WERI-Rb-1 (cell line): ENCODE data around the gene MAST1.
"Not testable (repeated sequence)": the region's sequence is repeated elsewhere in the genome, so short reads cannot be mapped to it uniquely, and the experiment has no call there.

Experiments used
- DNase-seq: peaks from one replicate; pipeline ENCODE4 v3.0.0-alpha.2; 2020
- H3K27ac ChIP-seq: fragments of 250-450 bp; sonication (Bioruptor Pico); 2 replicates; pipeline ENCODE4 v1.5.1; 2020; ENCODE audit warnings: mild to moderate bottlenecking, moderate library complexity
- H3K27me3 ChIP-seq: fragments of 250-450 bp; sonication (Bioruptor Pico); 2 replicates; pipeline ENCODE4 v1.5.1; 2021; ENCODE audit warnings: mild to moderate bottlenecking, low read depth, moderate library complexity; ENCODE audit not compliant: insufficient read depth, severe bottlenecking
- H3K36me3 ChIP-seq: fragments of 250-450 bp; sonication (Bioruptor Pico); 2 replicates; pipeline ENCODE4 v1.5.1; 2020; ENCODE audit warnings: mild to moderate bottlenecking, moderate library complexity
- H3K4me3 ChIP-seq: 2 replicates; pipeline ENCODE4 v1.5.1; 2011; ENCODE audit warnings: low read depth, mild to moderate bottlenecking, control low read depth, low read length
- H3K9me3 ChIP-seq: fragments of 250-450 bp; sonication (Bioruptor Pico); 2 replicates; pipeline ENCODE4 v1.5.1; 2021; ENCODE audit warnings: mild to moderate bottlenecking, moderate library complexity; ENCODE audit not compliant: severe bottlenecking
- TF ChIP-seq, protein P1 (sequence below): IDR thresholded peaks from 2 replicates; pipeline ENCODE4 v1.5.1; 2011; ENCODE audit warnings: low read depth, mild to moderate bottlenecking, control low read depth, inconsistent platforms, low read length

Gene MAST1

DNA sequence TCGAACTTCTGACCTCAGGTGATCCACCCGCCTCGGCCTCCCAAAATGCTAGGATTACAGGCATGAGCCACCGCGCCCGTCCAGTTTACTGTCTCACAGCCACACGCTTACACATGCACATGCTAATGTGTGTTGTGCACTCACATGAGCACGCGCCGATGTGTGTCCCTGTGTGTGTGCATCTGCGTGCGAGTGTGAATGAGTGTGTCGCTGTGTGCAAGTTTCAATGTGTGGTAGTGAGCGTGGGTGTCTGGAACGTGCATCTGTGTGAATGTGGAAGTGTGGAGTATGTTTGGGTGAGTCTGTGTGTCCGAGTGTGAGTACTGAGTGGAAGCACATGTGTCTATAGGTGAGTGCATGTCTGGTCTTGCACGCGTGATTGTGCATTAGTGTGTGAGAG, 4.2 kb downstream of the MAST1 start:
- no peak overlapping the region for H3K4me3 ChIP-seq
- DNase-seq, result no peak
- H3K36me3 ChIP-seq, result peaks cover 38% of the 10 kb centered on the region
- H3K9me3 ChIP-seq, result no peaks in the 10 kb centered on the region
- TF ChIP-seq, protein P1, sequence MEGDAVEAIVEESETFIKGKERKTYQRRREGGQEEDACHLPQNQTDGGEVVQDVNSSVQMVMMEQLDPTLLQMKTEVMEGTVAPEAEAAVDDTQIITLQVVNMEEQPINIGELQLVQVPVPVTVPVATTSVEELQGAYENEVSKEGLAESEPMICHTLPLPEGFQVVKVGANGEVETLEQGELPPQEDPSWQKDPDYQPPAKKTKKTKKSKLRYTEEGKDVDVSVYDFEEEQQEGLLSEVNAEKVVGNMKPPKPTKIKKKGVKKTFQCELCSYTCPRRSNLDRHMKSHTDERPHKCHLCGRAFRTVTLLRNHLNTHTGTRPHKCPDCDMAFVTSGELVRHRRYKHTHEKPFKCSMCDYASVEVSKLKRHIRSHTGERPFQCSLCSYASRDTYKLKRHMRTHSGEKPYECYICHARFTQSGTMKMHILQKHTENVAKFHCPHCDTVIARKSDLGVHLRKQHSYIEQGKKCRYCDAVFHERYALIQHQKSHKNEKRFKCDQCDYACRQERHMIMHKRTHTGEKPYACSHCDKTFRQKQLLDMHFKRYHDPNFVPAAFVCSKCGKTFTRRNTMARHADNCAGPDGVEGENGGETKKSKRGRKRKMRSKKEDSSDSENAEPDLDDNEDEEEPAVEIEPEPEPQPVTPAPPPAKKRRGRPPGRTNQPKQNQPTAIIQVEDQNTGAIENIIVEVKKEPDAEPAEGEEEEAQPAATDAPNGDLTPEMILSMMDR, result no peak
- H3K27ac ChIP-seq, result no peak overlapping the region
- H3K27me3 ChIP-seq, result no peaks in the 10 kb centered on the region

DNA sequence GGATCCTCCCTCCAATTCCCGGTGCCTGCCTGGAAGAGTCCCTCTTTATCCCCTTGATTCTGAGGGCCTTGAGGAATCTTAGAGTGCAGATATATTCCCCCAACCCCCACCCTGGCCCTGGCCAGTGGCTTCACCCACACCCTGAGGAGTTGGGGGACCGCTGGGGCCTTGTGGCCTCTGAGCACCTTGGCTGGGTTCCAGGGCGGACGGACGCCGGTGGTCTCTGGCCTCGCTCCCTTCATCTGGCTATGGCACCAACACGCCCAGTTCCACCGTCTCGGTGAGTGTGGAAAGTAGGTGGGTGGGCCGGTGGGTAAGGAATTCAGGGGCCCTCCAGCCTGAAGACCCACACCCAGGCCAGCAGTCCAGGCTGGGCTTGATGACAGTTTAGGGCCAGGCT, 5.0 kb downstream of the MAST1 start:
- no peaks in the 10 kb centered on the region for H3K27me3 ChIP-seq
- TF ChIP-seq, protein P1, result no peak
- peaks cover 45% of the 10 kb centered on the region for H3K36me3 ChIP-seq
- DNase-seq, result no peak
- no peak overlapping the region for H3K27ac ChIP-seq
- no peak overlapping the region for H3K4me3 ChIP-seq
- H3K9me3 ChIP-seq, result no peaks in the 10 kb centered on the region

DNA sequence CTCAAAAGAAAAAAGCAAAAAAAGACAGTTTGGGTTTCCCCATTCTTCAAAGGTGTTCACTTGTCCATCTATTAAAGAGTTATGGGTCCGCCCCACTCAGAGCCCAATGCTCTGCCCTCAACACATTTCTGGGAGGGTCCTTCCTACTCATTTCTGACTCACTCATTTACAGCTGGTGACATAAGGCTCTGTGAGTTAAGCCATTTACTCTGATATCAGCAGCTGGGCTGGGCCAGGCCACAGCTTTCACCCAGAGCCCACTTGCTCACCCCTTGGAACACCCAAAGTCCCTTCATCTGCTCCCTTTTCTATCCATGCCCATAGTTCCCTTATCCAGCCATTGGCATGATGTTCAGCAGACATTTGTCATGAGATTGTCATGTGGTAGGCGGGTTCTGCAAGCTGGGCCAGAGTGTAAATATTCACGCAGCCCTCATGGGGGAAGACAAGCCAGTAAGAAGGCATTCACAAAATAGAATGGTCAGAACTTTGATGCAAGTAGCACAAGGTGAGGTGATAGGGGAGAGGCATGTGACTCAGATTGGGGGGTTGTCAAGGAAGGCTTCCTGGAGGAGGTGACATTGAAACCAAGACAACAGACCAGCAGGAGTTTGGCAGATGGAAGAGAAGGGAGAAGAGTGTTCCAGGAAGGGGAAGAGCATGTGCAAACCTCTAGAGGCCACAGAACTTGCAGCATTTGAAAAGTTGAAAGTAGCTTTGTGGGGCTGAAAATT, 5.9 kb downstream of the MAST1 start:
- TF ChIP-seq, protein P1, result no peak
- H3K27me3 ChIP-seq, result no peaks in the 10 kb centered on the region
- no peaks in the 10 kb centered on the region for H3K9me3 ChIP-seq
- no peak for DNase-seq
- no peak overlapping the region for H3K4me3 ChIP-seq
- H3K36me3 ChIP-seq, result peaks cover 53% of the 10 kb centered on the region
- no peak overlapping the region for H3K27ac ChIP-seq

DNA sequence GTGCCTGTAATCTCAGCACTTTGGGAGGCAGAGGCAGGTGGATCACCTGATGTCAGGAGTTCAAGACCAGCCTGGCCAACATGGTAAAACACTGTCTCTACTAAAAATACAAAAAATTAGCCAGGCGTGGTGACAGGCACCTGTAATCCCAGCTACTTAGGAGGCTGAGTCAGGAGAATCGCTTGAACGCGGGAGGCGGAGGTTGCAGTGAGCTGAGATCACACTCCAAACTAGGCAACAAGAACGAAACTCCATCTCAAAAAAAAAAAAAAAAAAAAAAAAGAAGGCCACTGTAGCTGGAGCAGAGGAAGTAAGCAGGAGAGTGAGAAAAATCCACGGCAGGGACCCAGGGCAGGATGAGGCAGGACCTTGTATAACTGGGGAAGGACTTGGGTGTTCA, 8.3 kb downstream of the MAST1 start:
- H3K4me3 ChIP-seq, DNase-seq, H3K27me3 ChIP-seq, H3K27ac ChIP-seq, H3K9me3 ChIP-seq: not testable (repeated sequence)
- peaks cover 48% of the 10 kb centered on the region for H3K36me3 ChIP-seq

DNA sequence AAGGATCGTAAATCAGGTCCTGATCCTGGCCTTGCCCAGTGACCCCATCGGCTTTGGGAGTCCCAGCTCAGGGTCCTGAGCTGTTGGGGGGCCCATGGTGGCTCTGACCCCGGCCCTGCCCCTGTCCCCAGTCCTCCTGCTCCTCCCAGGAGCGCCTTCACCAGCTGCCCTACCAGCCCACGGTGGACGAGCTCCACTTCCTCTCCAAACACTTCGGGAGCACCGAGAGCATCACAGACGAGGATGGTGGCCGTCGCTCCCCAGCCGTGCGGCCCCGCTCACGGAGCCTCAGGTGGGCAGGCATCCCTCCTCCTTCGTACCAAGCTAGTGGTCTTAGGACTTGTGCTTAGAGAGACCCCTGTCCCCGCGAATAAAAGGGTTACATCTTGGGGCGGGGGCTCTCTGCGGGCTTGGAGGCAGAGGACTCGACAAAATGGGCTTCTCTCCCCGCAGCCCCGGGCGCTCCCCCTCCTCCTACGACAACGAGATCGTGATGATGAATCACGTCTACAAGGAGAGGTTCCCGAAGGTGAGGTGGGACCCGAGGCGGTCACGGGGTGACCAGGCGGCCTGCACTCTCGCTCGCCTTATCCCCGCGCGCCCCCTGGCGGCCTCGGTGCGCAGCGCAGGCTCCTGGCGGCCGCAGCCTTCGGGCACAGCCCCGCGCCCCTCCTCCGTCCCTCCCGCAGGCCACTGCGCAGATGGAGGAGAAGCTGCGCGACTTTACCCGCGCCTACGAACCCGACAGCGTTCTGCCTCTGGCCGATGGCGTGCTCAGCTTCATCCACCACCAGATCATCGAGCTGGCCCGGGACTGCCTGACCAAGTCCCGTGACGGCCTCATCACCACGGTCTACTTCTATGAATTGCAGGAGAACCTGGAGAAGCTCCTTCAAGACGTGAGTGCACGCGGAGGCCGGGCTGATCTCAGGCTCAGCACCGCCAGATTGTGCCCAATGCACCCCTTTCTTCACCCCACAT, 9.1 kb downstream of the MAST1 start:
- peak overlapping the region; percentile 7 for H3K27ac ChIP-seq
- TF ChIP-seq, protein P1, result peak; percentile 98
- no peak overlapping the region for H3K4me3 ChIP-seq
- H3K9me3 ChIP-seq, result no peaks in the 10 kb centered on the region
- peak; percentile 88 for DNase-seq
- H3K36me3 ChIP-seq, result peaks cover 52% of the 10 kb centered on the region
- H3K27me3 ChIP-seq, result no peaks in the 10 kb centered on the region

DNA sequence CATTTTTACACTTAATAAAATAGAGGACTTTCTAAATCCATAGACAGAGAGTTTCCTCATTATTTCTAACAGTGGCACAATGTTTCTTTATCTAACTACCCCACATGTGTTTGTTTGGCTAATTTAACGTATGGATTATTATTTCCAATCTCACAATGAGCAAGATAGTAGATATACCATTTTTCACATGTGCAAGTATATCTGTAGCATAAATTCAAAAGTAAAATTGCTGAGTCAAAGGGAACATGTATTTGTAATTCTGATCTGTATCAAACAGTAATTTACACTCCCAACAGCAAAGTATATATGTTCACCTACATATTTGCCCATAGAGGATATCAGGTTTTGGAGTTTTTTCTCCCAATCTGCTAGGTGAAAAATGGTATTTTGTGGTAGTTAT, 18.3 kb downstream of the MAST1 start:
- H3K9me3 ChIP-seq, result no peaks in the 10 kb centered on the region
- TF ChIP-seq, protein P1, result no peak
- DNase-seq, result no peak
- H3K4me3 ChIP-seq, result no peak overlapping the region
- no peaks in the 10 kb centered on the region for H3K27me3 ChIP-seq
- H3K27ac ChIP-seq, result no peak overlapping the region
- H3K36me3 ChIP-seq, result peaks cover 82% of the 10 kb centered on the region
